Epithelial cell of esophagus (primary cell): ENCODE measurements around the gene CCNL1.

Source experiments
- DNase-seq: peaks from one replicate; pipeline ENCODE4 v3.0.0; 2010; ENCODE audit warnings: low read depth
- H3K4me3 ChIP-seq: 2 replicates; pipeline ENCODE4 v1.5.1; 2011; ENCODE audit warnings: mild to moderate bottlenecking, low read length, control low read depth
- CTCF ChIP-seq: IDR thresholded peaks from 2 replicates; pipeline ENCODE4 v1.5.1; 2011; ENCODE audit warnings: low read depth, mild to moderate bottlenecking, low read length, control low read depth, inconsistent platforms; ENCODE audit not compliant: insufficient read depth; ENCODE audit errors: missing control alignments

CCNL1 gene

GRCh38 chr3:157122116-157122515 is 37.8 kb downstream of the CCNL1 start:
- DNase-seq = peak; percentile 94
- no peak for TF ChIP-seq CTCF

GRCh38 chr3:157121522-157121921 is 38.4 kb downstream of the CCNL1 start:
- TF ChIP-seq CTCF = no peak
- no peak overlapping the region for H3K4me3 ChIP-seq

More at GRCh38 chr3:157122116-157122515, 37.8 kb downstream of the CCNL1 start:
- H3K4me3 ChIP-seq = no peak overlapping the region

GRCh38 chr3:157120071-157120892 is 39.7 kb downstream of the CCNL1 start:
- H3K4me3 ChIP-seq = no peak overlapping the region
- no peak for TF ChIP-seq CTCF
- no peak for DNase-seq

More at GRCh38 chr3:157121522-157121921, 38.4 kb downstream of the CCNL1 start:
- DNase-seq = no peak

GRCh38 chr3:157119369-157119951 is 40.5 kb downstream of the CCNL1 start:
- no peak overlapping the region for H3K4me3 ChIP-seq
- no peak for TF ChIP-seq CTCF
- no peak for DNase-seq

GRCh38 chr3:157117875-157118654 is 41.9 kb downstream of the CCNL1 start:
- TF ChIP-seq CTCF = no peak
- no peak for DNase-seq
- no peak overlapping the region for H3K4me3 ChIP-seq

- H3K4me3 ChIP-seq = no peak overlapping the region
- no peak for TF ChIP-seq CTCF
- no peak for DNase-seq
Observed at GRCh38 chr3:157117206-157117605, 42.7 kb downstream of the CCNL1 start.
